Stomach smooth muscle (tissue), 2 donors: ENCODE measurements around the gene NOL6.

Experiments
- H3K27ac ChIP-seq: one replicate; pipeline ENCODE4 v1.7.0; 2013; ENCODE audit warnings: mild to moderate bottlenecking, low read length, inconsistent platforms
- H3K27me3 ChIP-seq, 2 donors: one replicate each; pipeline ENCODE4 v1.7.0; 2013; ENCODE audit warnings: low read length in 2 of 2; ENCODE audit not compliant: insufficient read depth in 2 of 2, control insufficient read depth in 1 of 2
- H3K36me3 ChIP-seq, 2 donors: one replicate each; pipeline ENCODE4 v1.7.0; 2013; ENCODE audit warnings: low read length in 2 of 2; ENCODE audit not compliant: control insufficient read depth in 2 of 2, insufficient read depth in 2 of 2
- H3K4me1 ChIP-seq: one replicate; pipeline ENCODE4 v1.7.0; 2013; ENCODE audit warnings: low read length; ENCODE audit not compliant: control insufficient read depth, insufficient read depth
- H3K4me3 ChIP-seq, 2 donors: one replicate each; pipeline ENCODE4 v1.7.0; 2013; ENCODE audit warnings: low read length in 2 of 2
- H3K9ac ChIP-seq, 2 donors: one replicate each; pipeline ENCODE4 v1.7.0; 2013; ENCODE audit warnings: low read length in 2 of 2, mild to moderate bottlenecking in 1 of 2
- H3K9me3 ChIP-seq, 2 donors: one replicate each; pipeline ENCODE4 v1.7.0; 2013; ENCODE audit warnings: low read length in 2 of 2; ENCODE audit not compliant: control insufficient read depth in 2 of 2
- donor health status: healthy.
- donor health status: Pancreatic carcinoma.

The NOL6 gene

GRCh38 chr9:33414889-33415500, 58.7 kb downstream of the NOL6 start:
- Histone ChIP-seq H3K4me1 (peaks cover 5% of the 10 kb centered on the region), H3K27ac (no peak overlapping the region), H3K9ac (no peak overlapping the region), H3K4me3 (no peak overlapping the region), H3K27me3 (peaks cover 0 to 4% of the 10 kb centered on the region in 2 donors), H3K36me3 (no peaks in the 10 kb centered on the region), H3K9me3 (no peaks in the 10 kb centered on the region)

GRCh38 chr9:33414268-33414667, 59.5 kb downstream of the NOL6 start:
- no peaks in the 10 kb centered on the region for H3K9me3 ChIP-seq
- peaks cover 5% of the 10 kb centered on the region for H3K4me1 ChIP-seq
- peaks cover 0 to 4% of the 10 kb centered on the region in 2 donors for H3K27me3 ChIP-seq
- no peaks in the 10 kb centered on the region for H3K36me3 ChIP-seq
- H3K9ac ChIP-seq, result no peak overlapping the region
- no peak overlapping the region for H3K27ac ChIP-seq
- no peak overlapping the region for H3K4me3 ChIP-seq
